Germinal center (tissue), 1 donor: ENCODE data around the gene GAB4.
"Not testable (repeated sequence)": the region's sequence is repeated elsewhere in the genome, so short reads cannot be mapped to it uniquely, and the experiment has no call there.

Source experiments
- DNase-seq: peaks from one replicate; pipeline ENCODE4 v3.0.0; 2012; ENCODE audit warnings: mixed read lengths, low spot score

GAB4 gene

DNA sequence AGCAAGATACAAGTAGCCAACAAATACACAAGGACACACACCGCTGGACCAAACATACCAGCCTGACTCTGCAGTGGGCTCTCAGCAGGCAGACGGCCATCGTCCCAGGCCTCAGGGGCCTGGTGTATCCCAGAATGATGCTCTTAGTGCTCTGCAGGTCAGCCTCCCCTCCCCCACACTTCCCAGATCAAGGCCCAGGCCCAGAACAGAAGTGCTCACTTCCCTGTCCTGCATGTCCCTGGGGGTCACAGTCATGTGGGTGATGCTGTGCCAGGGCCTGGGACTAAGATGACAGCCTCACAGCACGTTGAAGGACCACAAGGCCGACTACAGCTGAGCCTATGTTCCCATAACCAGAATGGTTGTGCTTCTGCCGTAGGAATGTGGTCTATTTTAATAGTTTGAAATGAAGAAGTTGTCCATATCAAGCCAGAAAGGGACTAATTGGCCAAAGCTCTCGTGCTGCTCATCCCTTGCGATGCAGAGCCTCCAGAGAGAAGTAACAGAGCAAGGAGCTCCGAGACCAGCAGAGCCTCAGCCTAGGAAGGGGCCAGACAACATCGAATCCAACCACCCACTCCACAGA, 48.6 kb downstream of the GAB4 start:
- peak; percentile 1 for DNase-seq

DNA sequence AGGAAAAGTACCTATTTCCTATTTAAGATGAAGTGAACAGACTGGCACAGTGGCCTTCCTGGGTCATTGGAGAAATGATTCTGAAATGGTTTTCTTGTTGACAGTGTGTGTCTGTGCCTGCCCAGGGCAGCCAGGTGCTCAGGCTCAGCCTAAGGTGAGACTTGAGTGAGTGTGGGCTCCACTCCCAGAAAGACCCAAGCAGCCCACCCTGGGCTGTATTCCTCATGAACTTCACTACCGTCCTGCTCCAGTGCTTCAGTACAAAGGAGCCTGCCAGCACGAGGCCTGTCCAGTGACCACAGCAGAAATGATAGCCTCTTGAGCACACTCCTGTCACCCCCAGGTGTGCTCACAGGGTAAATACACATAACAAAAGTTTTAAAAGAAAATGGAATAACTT, 49.5 kb downstream of the GAB4 start:
- DNase-seq, result peak; percentile 2

DNA sequence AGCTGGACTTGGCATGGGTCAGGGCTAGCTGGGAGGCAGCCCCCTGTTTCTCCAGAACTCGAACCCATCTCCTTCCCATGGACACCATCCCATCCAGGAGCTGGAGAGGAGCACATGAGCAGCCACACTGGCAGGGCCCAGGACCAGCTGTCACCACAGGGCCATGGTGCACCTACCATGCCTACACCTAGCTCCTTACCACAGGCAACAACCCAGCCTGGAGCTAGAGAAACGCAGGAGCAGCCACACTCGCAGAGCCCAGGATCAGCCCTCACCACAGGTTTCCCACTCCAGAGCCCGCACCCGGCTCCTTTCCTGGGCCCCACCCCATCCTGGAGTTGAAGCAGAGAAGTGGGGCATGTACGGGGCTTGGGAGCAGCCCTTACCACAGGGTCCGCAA, 50.2 kb downstream of the GAB4 start:
- peak; percentile 0 for DNase-seq

DNA sequence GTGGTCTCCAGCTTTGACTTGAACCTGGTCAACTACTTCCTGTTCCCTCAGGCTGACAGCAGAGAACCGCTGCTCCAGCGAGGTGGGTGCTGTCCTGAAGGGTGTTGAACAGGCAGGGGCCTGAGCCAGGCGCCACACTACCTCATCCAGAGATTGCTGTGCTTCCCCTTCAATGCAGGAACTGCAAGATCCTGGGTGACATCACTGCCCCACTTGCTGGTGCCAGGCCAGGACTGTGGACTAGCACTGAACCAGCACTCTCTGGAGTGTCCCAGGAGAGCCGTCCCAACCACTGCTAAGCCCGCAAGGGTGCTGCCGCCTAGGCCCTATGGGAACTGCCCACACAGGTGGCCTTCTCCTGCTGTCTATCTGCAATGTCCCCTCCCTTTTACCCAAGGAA, 51.7 kb downstream of the GAB4 start:
- DNase-seq, result no peak

DNA sequence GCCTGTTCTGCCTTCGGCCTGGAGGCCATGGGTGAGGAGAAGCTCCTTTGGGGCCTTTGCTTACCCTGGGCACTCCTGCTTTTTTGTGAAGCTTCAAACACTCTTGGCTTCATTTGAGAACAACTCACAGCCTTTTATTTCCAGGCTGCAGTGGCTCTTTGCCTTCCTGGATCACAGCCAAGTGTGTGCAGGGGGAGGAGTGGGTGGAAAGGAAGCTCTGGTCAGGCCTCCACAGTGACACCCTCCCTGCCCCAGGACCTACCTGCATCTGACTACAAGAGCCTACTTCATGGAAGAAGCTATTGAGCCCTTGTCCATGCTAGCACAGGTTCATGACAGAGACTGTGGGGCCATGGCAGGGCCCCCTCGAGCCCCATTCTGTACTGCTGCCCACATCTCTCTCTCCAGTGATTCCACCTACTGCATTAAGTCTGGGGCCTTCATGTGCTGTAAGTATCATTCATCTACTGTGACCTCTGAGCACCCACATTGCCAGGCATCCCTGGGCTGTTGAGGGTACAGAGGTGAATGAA, 52.3 kb downstream of the GAB4 start:
- peak; percentile 1 for DNase-seq

DNA sequence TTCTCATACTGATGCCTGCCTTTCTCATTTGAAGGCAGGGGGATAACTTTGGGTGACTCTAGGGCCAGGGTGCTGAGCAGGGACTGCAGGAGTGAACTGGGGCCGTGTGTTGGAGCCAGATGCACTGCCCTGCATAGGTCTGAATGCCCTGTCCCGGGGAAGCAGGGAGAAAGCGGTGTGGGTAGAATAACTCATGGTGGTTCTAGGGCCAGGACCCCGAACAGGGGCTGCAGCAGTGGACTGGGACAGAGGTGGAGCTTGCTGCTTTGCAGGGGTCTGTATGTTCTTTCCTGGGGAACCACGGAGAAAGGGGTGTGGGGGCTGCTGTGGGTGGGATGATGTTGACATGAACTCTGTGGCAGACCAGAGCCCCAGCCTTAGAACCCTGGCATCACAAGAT, 52.9 kb downstream of the GAB4 start:
- no peak for DNase-seq

DNA sequence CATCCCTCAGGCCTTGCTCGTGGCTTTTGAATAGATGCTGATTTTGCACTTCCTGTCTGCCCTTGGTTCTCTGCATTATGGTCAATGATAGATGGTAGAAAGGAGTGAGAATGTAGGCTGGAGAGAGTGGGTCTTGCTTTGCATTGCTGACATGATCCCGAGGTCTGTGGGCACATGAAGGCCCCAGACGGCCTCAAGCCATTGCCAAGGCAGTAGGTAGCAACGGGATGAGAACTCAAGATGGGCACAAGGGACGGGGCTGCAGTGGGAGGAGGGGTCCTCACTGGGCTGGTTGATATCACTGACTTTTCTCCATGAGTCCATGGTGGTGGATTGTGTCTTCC, 54.0 kb downstream of the GAB4 start:
- peak; percentile 1 for DNase-seq

DNA sequence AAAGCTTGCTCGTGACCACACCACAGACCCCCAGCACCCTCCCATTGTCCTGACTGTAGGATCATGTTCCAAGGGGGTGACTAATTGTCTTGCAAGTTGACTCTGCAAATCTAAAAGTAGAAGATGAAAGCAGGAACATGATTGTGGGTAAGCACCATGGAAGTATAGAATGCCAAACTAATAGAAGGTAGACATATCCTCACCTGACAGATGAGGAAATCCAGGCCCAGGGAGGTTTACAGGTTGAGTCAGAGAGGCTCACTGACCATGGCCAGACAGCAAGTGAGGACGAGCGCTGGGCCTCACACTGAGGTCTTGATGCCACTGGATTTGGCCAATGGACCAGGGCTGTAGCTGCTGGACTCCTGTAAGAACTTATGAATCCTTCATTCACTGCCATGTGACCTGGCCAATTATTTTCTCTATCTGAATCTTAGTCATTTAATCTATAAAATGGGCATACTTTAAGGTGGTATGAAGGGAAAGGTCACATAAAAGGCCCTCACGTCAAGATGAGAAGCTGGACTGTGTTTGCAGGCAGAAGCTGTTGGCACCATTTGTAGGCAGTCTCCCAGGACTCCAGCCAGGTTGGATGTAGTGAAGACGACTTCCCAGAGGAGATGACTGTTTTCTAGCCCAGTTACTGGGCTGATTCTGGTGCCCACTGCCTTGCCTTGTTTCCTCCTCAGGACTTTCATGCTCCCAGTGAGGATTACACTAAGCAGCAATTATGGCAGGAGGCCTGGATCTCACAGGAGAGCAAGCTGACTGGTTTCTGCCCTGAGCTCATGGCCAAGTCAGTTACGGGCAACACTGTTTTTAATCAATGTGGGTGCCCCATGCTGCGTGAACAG, 54.6 kb downstream of the GAB4 start:
- peak; percentile 1 for DNase-seq

DNA sequence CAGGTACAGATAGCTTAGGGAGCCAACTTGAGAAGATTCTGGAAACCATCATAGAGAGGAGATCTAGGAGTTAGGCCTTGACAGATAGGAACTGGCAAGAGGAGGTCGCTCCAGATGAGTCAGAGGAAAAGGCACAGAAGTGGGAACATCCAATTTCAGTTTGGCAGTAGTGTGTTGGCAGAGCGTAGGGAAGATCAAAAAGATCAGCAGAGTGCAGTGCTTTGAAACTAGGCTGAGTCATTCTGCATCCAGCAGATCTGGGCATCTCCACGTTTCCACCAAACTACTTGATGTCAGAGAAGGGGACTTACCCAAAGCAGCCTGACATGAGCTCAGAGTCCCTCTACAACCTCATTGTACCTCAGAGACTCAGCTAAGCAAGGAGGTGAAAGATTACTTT, 58.5 kb downstream of the GAB4 start:
- no peak for DNase-seq

DNA sequence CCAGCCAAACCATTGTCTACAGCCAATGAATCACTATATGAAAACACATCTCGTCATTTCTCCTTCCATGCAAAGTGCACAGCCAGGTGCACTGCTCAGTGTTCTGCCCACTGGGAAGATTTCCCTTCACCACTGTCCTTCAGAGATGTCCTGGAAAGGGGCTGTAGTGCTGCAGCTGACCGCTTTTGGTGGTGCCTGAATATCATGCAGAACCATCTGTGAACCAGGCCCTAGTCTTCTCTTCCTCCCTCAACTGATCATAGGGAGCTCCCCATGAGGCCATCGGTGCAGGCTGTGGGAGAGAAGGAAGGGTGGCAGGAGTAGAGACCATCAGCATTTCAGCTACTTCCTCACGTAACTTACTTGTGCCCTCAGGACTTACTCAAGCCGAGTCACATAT, 70.2 kb downstream of the GAB4 start:
- no peak for DNase-seq

DNA sequence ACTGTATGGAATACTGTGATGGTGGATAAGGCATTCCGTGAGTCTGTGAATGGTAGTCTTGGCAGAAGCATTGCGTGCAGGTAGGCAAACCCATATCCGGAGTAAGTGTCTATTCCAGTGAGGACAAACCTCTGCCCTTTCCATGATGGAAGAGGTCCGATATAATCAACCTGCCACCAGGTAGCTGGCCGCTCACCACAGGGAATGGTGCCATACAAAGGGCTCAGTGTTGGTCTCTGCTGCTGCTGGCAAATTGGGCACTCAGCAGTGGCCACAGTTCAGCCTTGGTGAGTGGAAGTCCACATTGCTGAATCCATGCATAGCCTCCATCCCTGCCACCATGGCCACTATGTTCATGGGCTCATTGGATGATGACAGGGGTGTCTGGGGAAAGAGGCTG, 70.8 kb downstream of the GAB4 start:
- not testable (repeated sequence) for DNase-seq

DNA sequence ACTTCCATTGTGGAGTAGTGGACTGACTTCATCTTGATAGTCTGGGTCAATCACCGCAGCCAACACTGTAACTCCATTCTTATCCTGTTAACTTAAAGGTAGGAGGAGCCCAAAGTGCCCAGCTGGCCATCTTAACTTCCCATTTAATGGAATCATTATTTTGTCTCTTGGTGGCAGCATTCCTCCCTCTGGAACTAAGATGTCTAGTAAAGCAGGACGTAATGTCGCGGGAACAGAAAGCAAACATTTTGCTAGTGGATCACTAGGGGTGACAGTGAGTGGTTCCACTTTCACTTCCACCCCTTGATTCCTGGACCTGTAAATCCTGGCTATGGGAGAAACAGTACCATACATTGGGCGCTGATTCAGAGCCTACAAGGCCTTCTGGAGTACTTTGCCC, 71.4 kb downstream of the GAB4 start:
- no peak for DNase-seq

DNA sequence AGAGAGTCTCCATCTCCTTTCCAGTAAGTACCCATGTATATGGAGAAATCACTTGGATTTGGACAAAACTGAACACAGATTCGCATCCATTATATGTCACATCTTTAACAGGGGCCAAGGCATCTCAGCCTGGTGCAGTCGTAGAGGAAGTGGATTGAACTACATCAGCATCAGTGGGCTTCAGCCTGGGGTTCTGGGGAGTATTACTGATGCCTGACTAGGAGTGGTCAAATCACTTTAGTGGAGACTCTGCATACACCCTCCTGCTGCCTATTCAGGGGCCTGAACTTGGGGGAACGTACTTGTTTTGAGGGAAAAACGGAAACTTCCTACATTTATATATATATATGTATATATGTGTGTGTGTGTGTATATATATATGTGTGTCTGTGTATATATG, 72.8 kb downstream of the GAB4 start:
- DNase-seq, result no peak

DNA sequence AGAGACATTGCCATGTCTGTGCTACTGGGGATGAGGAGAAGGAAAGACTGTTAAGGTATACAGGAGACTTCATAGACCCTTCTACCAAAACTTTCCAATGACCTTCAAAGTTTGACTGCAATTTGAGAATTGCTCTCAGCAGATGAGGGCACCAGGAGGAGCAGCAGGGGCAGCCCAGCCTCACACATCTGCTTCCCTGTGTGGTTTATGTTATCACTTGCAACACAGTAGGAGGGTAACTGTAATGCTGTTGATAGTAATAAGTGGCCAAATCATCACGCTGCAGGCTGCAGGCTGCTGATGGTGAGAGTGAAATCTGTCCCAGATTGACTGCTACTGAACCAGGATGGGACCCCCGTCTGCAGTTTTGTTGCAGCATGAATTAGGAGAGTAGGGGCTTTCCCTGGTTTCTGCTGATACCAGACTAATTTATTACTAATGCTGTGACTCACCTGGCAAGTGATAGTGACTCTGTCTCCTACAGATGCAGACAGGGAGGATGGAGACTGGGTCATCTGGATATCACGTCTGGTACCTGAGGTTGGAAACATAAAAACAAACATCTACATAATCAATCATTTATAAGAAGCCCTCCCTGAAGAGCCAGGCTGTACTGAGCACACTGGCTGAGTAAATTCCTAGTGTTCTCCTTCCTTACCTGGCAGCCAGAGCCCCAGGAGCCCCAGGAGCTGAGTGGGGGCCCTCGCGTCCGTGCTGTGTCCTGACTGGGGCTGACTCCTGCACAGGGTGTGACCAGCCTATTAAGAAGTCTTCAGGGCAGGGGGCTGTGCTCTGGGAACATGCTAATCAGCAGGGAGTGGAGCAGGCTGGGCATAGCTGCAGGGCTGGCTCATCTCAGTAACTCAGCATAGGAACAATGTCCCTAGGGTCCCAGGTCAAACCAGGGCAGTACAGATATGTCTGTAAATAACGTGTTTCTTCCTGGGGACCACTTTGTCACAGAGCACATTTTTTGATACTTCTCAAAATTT, 74.4 kb downstream of the GAB4 start:
- no peak for DNase-seq

DNA sequence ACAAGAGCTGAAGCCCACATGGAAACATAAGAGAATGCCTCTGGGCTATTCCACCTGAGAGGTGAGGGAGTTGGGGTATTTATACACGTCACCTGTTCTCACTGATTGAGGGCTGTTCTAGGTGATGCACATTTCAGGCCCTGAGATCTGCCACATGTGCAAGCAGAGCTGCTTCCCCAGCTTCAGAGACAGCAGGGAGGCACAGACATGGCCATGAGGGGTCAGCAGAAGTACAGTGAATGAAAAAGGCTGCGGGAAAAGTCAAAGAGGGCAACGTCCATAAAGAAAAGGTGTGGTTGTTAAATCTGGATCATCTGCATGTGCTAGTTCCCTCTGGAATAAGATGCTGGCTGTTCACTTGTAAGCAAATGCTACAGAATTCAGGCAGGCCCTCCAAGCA, 75.4 kb downstream of the GAB4 start:
- DNase-seq, result no peak

DNA sequence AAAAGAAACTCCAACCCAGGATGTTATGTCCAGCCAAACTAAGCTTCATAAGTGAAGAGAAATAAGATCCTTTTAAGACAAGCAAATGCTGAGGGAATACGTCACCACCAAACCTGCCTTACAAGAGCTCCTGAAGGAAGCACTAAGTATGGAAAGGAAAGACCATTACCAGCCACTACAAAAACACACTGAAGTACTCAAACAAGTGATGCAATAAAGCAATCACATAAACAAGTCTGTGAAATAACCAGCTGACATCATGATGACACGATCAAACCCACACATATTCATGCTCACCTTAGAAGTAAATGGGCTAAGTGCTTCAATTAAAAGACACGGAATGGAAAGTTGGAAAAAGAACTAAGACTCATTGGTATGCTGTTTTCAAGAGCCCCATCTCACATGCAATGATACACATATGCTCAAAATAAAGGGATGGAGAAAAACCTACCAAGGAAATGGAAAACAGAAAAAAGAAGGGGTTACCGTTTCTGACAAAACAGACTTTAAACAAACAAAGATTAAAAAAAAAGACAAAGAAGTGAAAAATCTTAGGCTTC, 82.5 kb downstream of the GAB4 start:
- DNase-seq, result no peak

DNA sequence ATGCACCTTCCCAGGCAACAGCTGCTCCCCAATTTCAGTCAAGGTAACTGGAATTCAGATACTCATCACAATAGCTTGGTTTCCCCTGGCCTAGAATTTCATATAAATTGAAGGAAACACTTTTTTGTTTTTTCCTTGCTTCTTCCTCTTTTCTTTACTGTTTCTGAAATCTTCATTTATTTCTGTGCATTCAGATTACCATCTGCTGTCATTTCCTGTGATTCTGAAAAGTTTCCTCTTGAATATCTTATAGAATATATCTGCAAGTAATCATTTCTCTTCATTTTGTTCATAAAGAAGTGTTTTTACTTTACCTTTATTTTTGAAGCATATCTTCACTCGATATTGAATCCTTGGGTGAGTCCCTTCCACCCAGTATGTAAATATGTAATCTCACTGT, 85.3 kb downstream of the GAB4 start:
- no peak for DNase-seq

DNA sequence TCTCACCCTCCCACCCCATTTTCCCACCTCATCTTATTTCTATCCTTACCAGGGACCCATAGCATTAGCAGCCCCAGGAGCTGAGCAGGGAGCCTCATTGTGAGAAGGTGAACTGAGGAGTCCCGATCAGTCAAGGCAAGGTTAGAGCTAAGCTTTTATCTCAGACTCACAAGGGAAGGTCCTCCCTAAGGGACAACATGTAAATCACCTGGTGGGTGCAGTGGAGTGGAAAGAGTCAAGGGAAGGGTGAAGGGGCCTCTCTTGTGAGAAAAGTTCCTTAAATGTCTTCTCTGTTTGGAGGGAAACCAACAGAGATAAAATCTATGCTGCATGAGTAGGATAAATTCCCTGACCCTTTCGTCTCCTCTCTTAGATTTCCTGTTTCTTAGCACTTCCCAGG, 85.9 kb downstream of the GAB4 start:
- DNase-seq, result peak; percentile 20

DNA sequence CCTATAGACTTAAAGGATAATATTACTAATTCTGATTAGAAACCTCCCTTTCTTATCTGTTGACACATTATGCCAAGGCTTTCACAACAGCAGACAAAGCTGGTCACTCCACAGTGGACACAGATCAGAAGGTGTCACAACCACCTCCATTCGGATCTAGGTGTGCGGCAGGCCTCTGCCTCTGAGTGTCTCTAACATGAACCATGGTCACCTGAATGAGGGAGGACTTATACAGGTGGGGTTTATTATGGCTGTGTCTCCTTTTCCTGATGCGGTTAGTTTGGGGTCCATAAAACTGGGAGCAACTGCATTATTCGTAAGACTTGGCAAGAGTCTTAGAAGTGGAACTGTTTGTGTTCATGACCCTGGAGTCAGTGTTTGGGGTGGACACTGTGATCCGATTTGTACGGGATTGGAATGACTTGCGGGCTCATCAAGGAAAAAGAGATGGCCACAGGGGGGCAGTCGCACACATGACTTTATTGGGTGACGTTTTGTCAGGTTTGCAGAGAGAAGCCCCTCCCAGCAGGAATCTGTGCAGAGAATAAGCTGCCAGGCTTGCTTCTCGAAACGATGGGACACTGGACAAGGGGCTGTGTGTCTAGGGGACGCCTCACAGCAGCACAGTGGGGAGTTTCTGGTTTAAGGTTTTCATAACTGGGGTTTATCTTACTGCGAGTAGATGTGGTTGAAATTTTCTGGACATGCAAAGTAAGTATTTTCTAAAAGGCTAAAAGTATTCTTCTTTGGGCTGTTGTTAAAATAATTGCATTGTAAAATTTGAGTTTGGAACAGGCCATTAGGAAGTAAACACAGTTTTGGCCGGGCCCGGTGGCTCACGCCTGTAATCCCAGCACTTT, 90.6 kb downstream of the GAB4 start:
- DNase-seq, result peak; percentile 70

DNA sequence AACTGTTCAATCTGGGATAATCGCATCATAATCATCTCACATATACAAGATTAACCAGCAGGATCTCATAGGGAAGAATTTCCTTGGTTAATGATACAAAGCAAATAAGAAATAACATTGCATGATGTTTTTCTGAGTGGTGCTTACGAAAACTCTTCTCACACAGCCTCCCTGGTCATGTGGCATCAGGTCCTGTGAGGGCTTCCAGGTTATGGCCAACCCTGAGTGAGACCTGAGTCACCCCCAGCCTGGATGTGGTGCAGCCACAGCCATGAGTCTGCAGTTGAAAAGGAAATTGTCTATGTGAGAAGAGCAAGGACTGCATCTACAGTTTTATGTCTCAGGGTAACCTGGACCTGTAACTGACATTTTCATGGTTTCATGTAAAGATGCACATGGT, 92.3 kb downstream of the GAB4 start:
- DNase-seq, result no peak

DNA sequence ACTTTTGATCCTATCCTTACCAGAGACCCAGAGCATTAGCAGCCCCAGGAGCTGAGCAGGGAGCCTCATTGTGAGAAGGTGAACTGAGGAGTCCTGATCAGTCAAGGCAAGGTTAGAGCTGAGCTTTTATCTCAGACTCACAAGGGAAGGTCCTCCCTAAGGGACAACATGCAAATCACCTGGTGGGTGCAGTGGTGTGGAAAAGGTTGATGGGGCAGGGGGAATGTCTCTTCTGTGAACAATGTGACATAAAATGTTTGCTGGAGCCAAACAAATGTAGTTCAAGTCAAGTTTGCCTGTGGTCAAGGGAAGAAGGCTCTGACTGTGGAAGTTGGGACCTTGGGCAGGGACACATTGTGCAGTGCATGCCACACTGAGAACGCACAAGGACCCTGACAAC, 93.1 kb downstream of the GAB4 start:
- DNase-seq, result not testable (repeated sequence)
